Activated B cell treated with CpG ODN at 0.5 μM for 24 hours (primary cell): ENCODE results near the gene ODC1. TPM values are rescaled to one million over a fixed set of nuclear protein-coding genes. Genes with fewer than 3 reads are reported as not detected.

ENCODE experiments used
- ATAC-seq: fragments of 200-7000 bp; cut with Tn5 transposase; one replicate; pipeline ENCODE4 v1.10.0; 2021; ENCODE audit warnings: low read depth, mild to moderate bottlenecking, moderate library complexity
- CTCF ChIA-PET: fragments of 350-600 bp; sonication (Branson Sonifier 250); formaldehyde crosslinking; loops from one replicate; lab custom pipeline; 2021; ENCODE audit warnings: antibody characterized with exemption; lab: Charles Lee
- POLR2A ChIA-PET: fragments of 350-600 bp; sonication (Branson Sonifier 250); formaldehyde crosslinking; loops from one replicate; lab custom pipeline; 2021; ENCODE audit warnings: antibody characterized with exemption; lab: Charles Lee
- DNase-seq: peaks from one replicate; pipeline ENCODE4 v3.0.0; 2022
- H3K27ac Mint-ChIP-seq: one replicate; pipeline ENCODE4 v1.8.0; 2020; ENCODE audit warnings: mixed read lengths
- H3K27me3 Mint-ChIP-seq: one replicate; pipeline ENCODE4 v1.8.0; 2021; ENCODE audit warnings: mixed read lengths
- H3K36me3 Mint-ChIP-seq: one replicate; pipeline ENCODE4 v1.8.0; 2021; ENCODE audit warnings: low read depth, mixed read lengths
- H3K4me1 Mint-ChIP-seq: one replicate; pipeline ENCODE4 v1.8.0; 2021; ENCODE audit warnings: mixed read lengths
- H3K4me3 Mint-ChIP-seq: one replicate; pipeline ENCODE4 v1.8.0; 2020; ENCODE audit warnings: mild to moderate bottlenecking, mixed read lengths
- H3K9me3 Mint-ChIP-seq: one replicate; pipeline ENCODE4 v1.8.0; 2020; ENCODE audit warnings: mixed read lengths
- CTCF ChIP-seq: fragments of 200-600 bp; IDR thresholded peaks from one replicate; pipeline ENCODE4 v1.8.0; 2022; ENCODE audit warnings: antibody characterized with exemption, mild to moderate bottlenecking
- intact Hi-C: fragments of 100-400 bp; cut with micrococcal nuclease; formaldehyde crosslinking; loops from one replicate; pipeline ENCODE4 v1.15.1; 2024
- total RNA-seq: library from RNA; stranded (reverse); gene quantifications from 2 replicates; pipeline ENCODE4 v1.2.3, GENCODE V29; 2022

Gene ODC1
- total RNA-seq, 1 donor from 2014 or later = 192 TPM

GRCh38 chr2:10400002-10400401 lies 48.1 kb downstream of the ODC1 start:
- Mint-ChIP-seq H3K9me3 (no peaks in the 10 kb centered on the region), H3K4me1 (peaks cover 49% of the 10 kb centered on the region), H3K4me3 (no peak overlapping the region), H3K27ac (peak overlapping the region; percentile 78), H3K36me3 (peaks cover 22% of the 10 kb centered on the region), H3K27me3 (no peaks in the 10 kb centered on the region)
- no peak for TF ChIP-seq CTCF
- ATAC-seq (no peak), DNase-seq (no peak)
- ChIA-PET POLR2A (interaction anchor here (0.6 kb wide), 1 partner anchor 68 kb away, joined by 3 read pairs; no protein-coding TSS in a partner anchor), CTCF (interaction anchor here (1.5 kb wide), 1 partner anchor 20 kb away, joined by 3 read pairs; no protein-coding TSS in a partner anchor)
- intact Hi-C loops = no loop called here

GRCh38 chr2:10399358-10399757 lies 48.8 kb downstream of the ODC1 start:
- no peak for ATAC-seq

GRCh38 chr2:10398496-10398895 lies 49.6 kb downstream of the ODC1 start:
- Mint-ChIP-seq H3K4me1 (peaks cover 50% of the 10 kb centered on the region), H3K27ac (peak overlapping the region; percentile 72), H3K36me3 (peaks cover 17% of the 10 kb centered on the region), H3K4me3 (no peak overlapping the region), H3K27me3 (no peaks in the 10 kb centered on the region), H3K9me3 (no peaks in the 10 kb centered on the region)
- POLR2A ChIA-PET = interaction anchor here (0.6 to 2.7 kb wide), 3 partner anchors 8 to 19 kb away, joined by 3 to 11 read pairs (median 4); no protein-coding TSS in a partner anchor
- no peak for ATAC-seq
- no peak for DNase-seq
- TF ChIP-seq CTCF = no peak
- CTCF ChIA-PET = no interaction called here
- intact Hi-C loops = no loop called here

More at GRCh38 chr2:10399358-10399757, 48.8 kb downstream of the ODC1 start:
- peak overlapping the region; percentile 73 for H3K27ac Mint-ChIP-seq
- DNase-seq = no peak
- intact Hi-C loops = no loop called here
- peaks cover 22% of the 10 kb centered on the region for H3K36me3 Mint-ChIP-seq
- no peaks in the 10 kb centered on the region for H3K27me3 Mint-ChIP-seq
- TF ChIP-seq CTCF = no peak
- POLR2A ChIA-PET = interaction anchor here (0.6 kb wide), 1 partner anchor 67 kb away, joined by 3 read pairs; no protein-coding TSS in a partner anchor
- CTCF ChIA-PET = interaction anchor here (1.5 kb wide), 1 partner anchor 20 kb away, joined by 3 read pairs; no protein-coding TSS in a partner anchor
- no peak overlapping the region for H3K4me3 Mint-ChIP-seq
- peaks cover 50% of the 10 kb centered on the region for H3K4me1 Mint-ChIP-seq
- H3K9me3 Mint-ChIP-seq = no peaks in the 10 kb centered on the region

GRCh38 chr2:10397878-10398277 lies 50.2 kb downstream of the ODC1 start:
- peaks cover 50% of the 10 kb centered on the region for H3K4me1 Mint-ChIP-seq
- POLR2A ChIA-PET = interaction anchor here (1.0 to 2.7 kb wide), 3 partner anchors 9 to 15 kb away, joined by 3 to 11 read pairs (median 5); no protein-coding TSS in a partner anchor

More at GRCh38 chr2:10397878-10398277, 50.2 kb downstream of the ODC1 start:
- H3K36me3 Mint-ChIP-seq = peaks cover 17% of the 10 kb centered on the region
- no peak for ATAC-seq
- TF ChIP-seq CTCF = no peak
- no peak overlapping the region for H3K27ac Mint-ChIP-seq
- intact Hi-C loops = no loop called here
- no peak overlapping the region for H3K4me3 Mint-ChIP-seq
- no peaks in the 10 kb centered on the region for H3K9me3 Mint-ChIP-seq
- no peaks in the 10 kb centered on the region for H3K27me3 Mint-ChIP-seq
- DNase-seq = no peak
- CTCF ChIA-PET = interaction anchor here (1.2 kb wide), 1 partner anchor 11 kb away, joined by 5 read pairs; no protein-coding TSS in a partner anchor
